Neural cell (in vitro differentiated cells): Measurements from ENCODE around the gene NCKAP5. TPM values are rescaled to one million over a fixed set of nuclear protein-coding genes. Genes with fewer than 3 reads are reported as not detected.

Experiments used
- H2AFZ ChIP-seq: fragments of 200-600, 300-800 bp; sonication (generic), shearing (Covaris generic); 2 replicates; pipeline ENCODE4 v1.6.0; 2014; ENCODE audit warnings: low read depth, mild to moderate bottlenecking, antibody characterized with exemption, low read length, moderate library complexity
- H3F3A ChIP-seq: fragments of 200-600 bp; shearing (Covaris generic); 2 replicates; pipeline ENCODE4 v1.6.1; 2016; ENCODE audit warnings: mild to moderate bottlenecking, moderate library complexity, mixed read lengths, antibody characterized with exemption, low read length; ENCODE audit not compliant: insufficient read depth, poor library complexity, severe bottlenecking
- H3K27ac ChIP-seq: fragments of 200-600, 300-800 bp; sonication (generic), shearing (Covaris generic); 2 replicates; pipeline ENCODE4 v1.5.1; 2014; ENCODE audit warnings: mild to moderate bottlenecking, low read length, moderate library complexity
- H3K27me3 ChIP-seq: fragments of 300-800, 200-600 bp; sonication (generic), shearing (Covaris generic); 2 replicates; pipeline ENCODE4 v1.6.0; 2014; ENCODE audit warnings: mild to moderate bottlenecking, low read depth, low read length, moderate library complexity; ENCODE audit not compliant: insufficient read depth
- H3K36me3 ChIP-seq: fragments of 300-800, 200-600 bp; sonication (generic), shearing (Covaris generic); 2 replicates; pipeline ENCODE4 v1.5.1; 2014; ENCODE audit warnings: mild to moderate bottlenecking, antibody characterized with exemption, low read length, moderate library complexity; ENCODE audit not compliant: insufficient read depth
- H3K4me2 ChIP-seq: fragments of 300-800, 200-600 bp; sonication (generic), shearing (Covaris generic); 2 replicates; pipeline ENCODE4 v1.6.0; 2014; ENCODE audit warnings: mild to moderate bottlenecking, low read length
- H3K4me3 ChIP-seq: fragments of 300-800, 200-600 bp; sonication (generic), shearing (Covaris generic); 2 replicates; pipeline ENCODE4 v1.5.1; 2014; ENCODE audit warnings: mild to moderate bottlenecking, low read length, moderate library complexity
- H3K79me2 ChIP-seq: fragments of 200-600 bp; shearing (Covaris generic); replicated peaks from 2 replicates; pipeline ENCODE4 v1.6.0; 2014; ENCODE audit warnings: mild to moderate bottlenecking, low read length, moderate library complexity; ENCODE audit not compliant: insufficient read depth
- H3K9ac ChIP-seq: fragments of 300-800, 200-600 bp; sonication (generic), shearing (Covaris generic); 2 replicates; pipeline ENCODE4 v1.6.1; 2016; ENCODE audit warnings: mild to moderate bottlenecking, low read length, mixed read lengths
- H3K9me2 ChIP-seq: fragments of 200-600 bp; shearing (Covaris generic); 2 replicates; pipeline ENCODE4 v1.6.1; 2016; ENCODE audit warnings: mild to moderate bottlenecking, low read length, mixed read lengths; ENCODE audit not compliant: insufficient read depth
- H3K9me3 ChIP-seq: fragments of 200-600, 300-800 bp; sonication (generic), shearing (Covaris generic); 2 replicates; pipeline ENCODE4 v1.6.1; 2016; ENCODE audit warnings: mild to moderate bottlenecking, mixed run types, low read length, moderate library complexity, mixed read lengths
- H4K20me1 ChIP-seq: fragments of 200-600 bp; shearing (Covaris generic); 2 replicates; pipeline ENCODE4 v1.6.1; 2016; ENCODE audit warnings: mild to moderate bottlenecking, mixed run types; ENCODE audit not compliant: insufficient read depth
- EP300 ChIP-seq: fragments of 450-650 bp; conservative IDR thresholded peaks from 2 replicates; pipeline ENCODE4 v1.6.1; 2014; ENCODE audit warnings: antibody characterized with exemption, mild to moderate bottlenecking, moderate library complexity; ENCODE audit not compliant: poor library complexity, severe bottlenecking
- EZH2 ChIP-seq: fragments of 200-600, 300-800 bp; shearing (Covaris generic), sonication (generic); IDR thresholded peaks from 2 replicates; pipeline ENCODE4 v1.6.1; 2014; ENCODE audit warnings: antibody characterized with exemption, low read length, borderline replicate concordance, mild to moderate bottlenecking; ENCODE audit not compliant: insufficient read depth, poor library complexity, severe bottlenecking
- MXI1 ChIP-seq: fragments of 450-650 bp; conservative IDR thresholded peaks from 2 replicates; pipeline ENCODE4 v1.6.1; 2014; ENCODE audit warnings: antibody characterized with exemption, mild to moderate bottlenecking; ENCODE audit not compliant: poor library complexity, severe bottlenecking
- POLR2AphosphoS5 ChIP-seq: IDR thresholded peaks from 2 replicates; pipeline ENCODE4 v1.6.1; 2012
- RAD21 ChIP-seq: fragments of 450-650 bp; conservative IDR thresholded peaks from 2 replicates; pipeline ENCODE4 v1.6.1; 2014; ENCODE audit warnings: antibody characterized with exemption, mild to moderate bottlenecking, moderate library complexity
- SMC3 ChIP-seq: fragments of 450-650 bp; conservative IDR thresholded peaks from 2 replicates; pipeline ENCODE4 v1.6.1; 2014; ENCODE audit warnings: antibody characterized with exemption, mild to moderate bottlenecking, moderate library complexity; ENCODE audit not compliant: poor library complexity
- TAF1 ChIP-seq: IDR thresholded peaks from 2 replicates; pipeline ENCODE4 v1.6.1; 2012; ENCODE audit warnings: low read depth
- polyA plus RNA-seq: library from polyadenylated mRNA; depleted of rRNA; stranded (reverse); fragments of >200 nt; gene quantifications from 2 replicates; pipeline ENCODE4 v1.2.3, GENCODE V29; 2014
- TF ChIP-seq, protein P1 (sequence below): IDR thresholded peaks from 2 replicates; pipeline ENCODE4 v1.6.1; 2012; ENCODE audit warnings: borderline replicate concordance
- TF ChIP-seq, protein P2 (sequence below): fragments of 450-650 bp; IDR thresholded peaks from 2 replicates; pipeline ENCODE4 v1.5.1; 2014; ENCODE audit warnings: antibody characterized with exemption, mild to moderate bottlenecking, moderate library complexity; ENCODE audit not compliant: poor library complexity, severe bottlenecking

NCKAP5 gene
- polyA plus RNA-seq, 1 donor from 2014 or later: 2.4 TPM

DNA sequence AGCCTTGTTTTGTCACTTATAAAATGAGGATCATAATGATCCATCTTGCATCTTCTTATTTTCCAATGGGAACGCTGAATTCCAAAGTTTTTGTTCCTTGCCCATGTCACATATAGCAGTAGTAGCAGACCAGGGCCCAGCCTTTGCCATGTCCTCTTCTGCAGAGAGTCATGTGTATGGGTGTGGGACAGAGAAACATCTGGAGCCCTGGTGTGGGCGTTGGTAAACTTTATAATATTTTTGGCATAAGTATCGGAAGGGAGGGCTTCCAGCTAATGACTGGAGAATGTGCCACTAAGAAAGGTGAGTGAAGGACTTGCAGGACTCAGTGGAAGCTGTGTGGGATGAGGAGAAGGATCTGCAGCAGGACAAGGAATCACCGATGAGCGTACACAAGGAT, 157.2 kb downstream of the NCKAP5 start:
- Histone ChIP-seq H3K79me2 (no peaks in the 10 kb centered on the region), H3K4me2 (no peak overlapping the region), H2AFZ (no peak overlapping the region), H3F3A (no peaks in the 10 kb centered on the region), H3K9me2 (no peaks in the 10 kb centered on the region), H3K4me3 (no peak overlapping the region), H3K27me3 (no peaks in the 10 kb centered on the region), H3K9me3 (no peaks in the 10 kb centered on the region), H3K36me3 (no peaks in the 10 kb centered on the region), H3K9ac (no peak overlapping the region), H4K20me1 (no peaks in the 10 kb centered on the region), H3K27ac (no peak overlapping the region)
- no peak for TF ChIP-seq EP300
- no peak for TF ChIP-seq EZH2
- TF ChIP-seq, protein P1, sequence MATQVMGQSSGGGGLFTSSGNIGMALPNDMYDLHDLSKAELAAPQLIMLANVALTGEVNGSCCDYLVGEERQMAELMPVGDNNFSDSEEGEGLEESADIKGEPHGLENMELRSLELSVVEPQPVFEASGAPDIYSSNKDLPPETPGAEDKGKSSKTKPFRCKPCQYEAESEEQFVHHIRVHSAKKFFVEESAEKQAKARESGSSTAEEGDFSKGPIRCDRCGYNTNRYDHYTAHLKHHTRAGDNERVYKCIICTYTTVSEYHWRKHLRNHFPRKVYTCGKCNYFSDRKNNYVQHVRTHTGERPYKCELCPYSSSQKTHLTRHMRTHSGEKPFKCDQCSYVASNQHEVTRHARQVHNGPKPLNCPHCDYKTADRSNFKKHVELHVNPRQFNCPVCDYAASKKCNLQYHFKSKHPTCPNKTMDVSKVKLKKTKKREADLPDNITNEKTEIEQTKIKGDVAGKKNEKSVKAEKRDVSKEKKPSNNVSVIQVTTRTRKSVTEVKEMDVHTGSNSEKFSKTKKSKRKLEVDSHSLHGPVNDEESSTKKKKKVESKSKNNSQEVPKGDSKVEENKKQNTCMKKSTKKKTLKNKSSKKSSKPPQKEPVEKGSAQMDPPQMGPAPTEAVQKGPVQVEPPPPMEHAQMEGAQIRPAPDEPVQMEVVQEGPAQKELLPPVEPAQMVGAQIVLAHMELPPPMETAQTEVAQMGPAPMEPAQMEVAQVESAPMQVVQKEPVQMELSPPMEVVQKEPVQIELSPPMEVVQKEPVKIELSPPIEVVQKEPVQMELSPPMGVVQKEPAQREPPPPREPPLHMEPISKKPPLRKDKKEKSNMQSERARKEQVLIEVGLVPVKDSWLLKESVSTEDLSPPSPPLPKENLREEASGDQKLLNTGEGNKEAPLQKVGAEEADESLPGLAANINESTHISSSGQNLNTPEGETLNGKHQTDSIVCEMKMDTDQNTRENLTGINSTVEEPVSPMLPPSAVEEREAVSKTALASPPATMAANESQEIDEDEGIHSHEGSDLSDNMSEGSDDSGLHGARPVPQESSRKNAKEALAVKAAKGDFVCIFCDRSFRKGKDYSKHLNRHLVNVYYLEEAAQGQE: no peak
- TF ChIP-seq, protein P2, sequence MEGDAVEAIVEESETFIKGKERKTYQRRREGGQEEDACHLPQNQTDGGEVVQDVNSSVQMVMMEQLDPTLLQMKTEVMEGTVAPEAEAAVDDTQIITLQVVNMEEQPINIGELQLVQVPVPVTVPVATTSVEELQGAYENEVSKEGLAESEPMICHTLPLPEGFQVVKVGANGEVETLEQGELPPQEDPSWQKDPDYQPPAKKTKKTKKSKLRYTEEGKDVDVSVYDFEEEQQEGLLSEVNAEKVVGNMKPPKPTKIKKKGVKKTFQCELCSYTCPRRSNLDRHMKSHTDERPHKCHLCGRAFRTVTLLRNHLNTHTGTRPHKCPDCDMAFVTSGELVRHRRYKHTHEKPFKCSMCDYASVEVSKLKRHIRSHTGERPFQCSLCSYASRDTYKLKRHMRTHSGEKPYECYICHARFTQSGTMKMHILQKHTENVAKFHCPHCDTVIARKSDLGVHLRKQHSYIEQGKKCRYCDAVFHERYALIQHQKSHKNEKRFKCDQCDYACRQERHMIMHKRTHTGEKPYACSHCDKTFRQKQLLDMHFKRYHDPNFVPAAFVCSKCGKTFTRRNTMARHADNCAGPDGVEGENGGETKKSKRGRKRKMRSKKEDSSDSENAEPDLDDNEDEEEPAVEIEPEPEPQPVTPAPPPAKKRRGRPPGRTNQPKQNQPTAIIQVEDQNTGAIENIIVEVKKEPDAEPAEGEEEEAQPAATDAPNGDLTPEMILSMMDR: no peak
- TF ChIP-seq POLR2AphosphoS5: no peak
- no peak for TF ChIP-seq SMC3
- no peak for TF ChIP-seq MXI1
- no peak for TF ChIP-seq RAD21
- no peak for TF ChIP-seq TAF1

DNA sequence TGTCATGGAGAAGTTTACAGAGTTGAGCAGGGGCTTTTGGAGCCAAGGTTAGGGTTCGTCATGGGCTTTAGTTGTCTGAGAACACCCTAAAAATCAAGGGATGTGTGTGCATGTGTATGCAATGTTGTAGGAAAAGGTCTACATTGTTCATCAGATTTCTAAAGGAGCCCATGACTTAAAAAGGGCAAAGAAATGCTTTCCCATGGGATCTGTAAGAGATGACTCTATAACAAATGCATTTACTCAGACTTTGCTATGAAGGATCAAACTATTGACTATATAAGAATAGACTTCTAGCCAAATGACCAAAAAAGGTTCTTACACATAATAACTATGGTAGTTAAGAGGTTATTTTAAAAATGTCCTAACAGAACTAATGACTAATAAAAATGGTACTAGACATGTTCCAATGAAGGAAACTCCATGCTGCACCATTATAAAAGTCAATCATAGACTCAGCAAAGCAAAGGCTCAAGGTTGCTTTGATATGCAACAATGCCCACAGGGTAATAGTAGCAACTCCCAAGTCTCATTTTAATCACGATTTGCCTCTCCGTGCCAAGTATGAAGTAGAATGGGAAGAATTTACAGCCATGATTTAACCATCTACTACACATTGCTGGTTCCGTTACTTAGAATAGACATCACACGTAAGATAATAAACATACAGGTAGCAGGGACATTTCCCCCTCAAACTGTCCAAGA, 158.5 kb downstream of the NCKAP5 start:
- Histone ChIP-seq H3K36me3 (no peaks in the 10 kb centered on the region), H3K27ac (no peak overlapping the region), H3K27me3 (no peaks in the 10 kb centered on the region), H3F3A (no peaks in the 10 kb centered on the region), H2AFZ (no peak overlapping the region), H3K4me3 (no peak overlapping the region), H3K9me2 (no peaks in the 10 kb centered on the region), H3K79me2 (no peaks in the 10 kb centered on the region), H4K20me1 (no peaks in the 10 kb centered on the region), H3K9me3 (no peaks in the 10 kb centered on the region), H3K9ac (no peak overlapping the region), H3K4me2 (no peak overlapping the region)
- no peak for TF ChIP-seq EZH2
- TF ChIP-seq EP300: no peak
- no peak for TF ChIP-seq SMC3
- TF ChIP-seq POLR2AphosphoS5: no peak
- TF ChIP-seq, protein P2: no peak
- TF ChIP-seq MXI1: no peak
- no peak for TF ChIP-seq TAF1
- no peak for TF ChIP-seq RAD21
- TF ChIP-seq, protein P1: no peak
